ENCODE measurements around the gene OR6C74. TPM values are rescaled to one million over a fixed set of nuclear protein-coding genes. Genes with fewer than 3 reads are reported as not detected.

The OR6C74 gene
- total RNA-seq, 1 donor from 2014 or later = not detected

- ATAC-seq (ENCODE audit: low read depth) (no peak), DNase-seq (no peak)
- H3K9me3 Mint-ChIP-seq = no peaks in the 10 kb centered on the region
- no peak for TF ChIP-seq CTCF (IDR thresholded peaks at IDR 0.05)
- no peaks in the 10 kb centered on the region for H3K36me3 Mint-ChIP-seq (ENCODE audit: low read depth)
- H3K27me3 Mint-ChIP-seq = peaks cover 11% of the 10 kb centered on the region
- H3K4me3 Mint-ChIP-seq = no peak overlapping the region
- H3K27ac Mint-ChIP-seq = no peak overlapping the region
- ChIA-PET CTCF (no interaction called here), POLR2A (no interaction called here)
- intact Hi-C loops (cut with micrococcal nuclease) = no loop called here
- no peaks in the 10 kb centered on the region for H3K4me1 Mint-ChIP-seq
These were observed 6.5 kb downstream of the OR6C74 start for GRCh38 chr12:55250944-55251343.

- peaks cover 6% of the 10 kb centered on the region for H3K27me3 Mint-ChIP-seq
- POLR2A ChIA-PET = no interaction called here
- DNase-seq = no peak
- TF ChIP-seq CTCF (IDR thresholded peaks at IDR 0.05) = no peak
- H3K27ac Mint-ChIP-seq = no peak overlapping the region
- CTCF ChIA-PET = no interaction called here
- intact Hi-C loops (cut with micrococcal nuclease) = no loop called here
- no peak for ATAC-seq (ENCODE audit: low read depth)
- H3K4me3 Mint-ChIP-seq = no peak overlapping the region
- no peaks in the 10 kb centered on the region for H3K4me1 Mint-ChIP-seq
- no peaks in the 10 kb centered on the region for H3K9me3 Mint-ChIP-seq
- H3K36me3 Mint-ChIP-seq (ENCODE audit: low read depth) = no peaks in the 10 kb centered on the region
These were observed 8.9 kb downstream of the OR6C74 start for GRCh38 chr12:55253281-55253680.

- peaks cover 4% of the 10 kb centered on the region for H3K27me3 Mint-ChIP-seq
- no peaks in the 10 kb centered on the region for H3K36me3 Mint-ChIP-seq (ENCODE audit: low read depth)
- ATAC-seq (ENCODE audit: low read depth) (no peak), DNase-seq (no peak)
- H3K27ac Mint-ChIP-seq = no peak overlapping the region
- ChIA-PET POLR2A (no interaction called here), CTCF (interaction anchor here (0.6 kb wide), 1 partner anchor 14 kb away, joined by 3 read pairs; no protein-coding TSS in a partner anchor)
- H3K4me1 Mint-ChIP-seq = no peaks in the 10 kb centered on the region
- H3K9me3 Mint-ChIP-seq = no peaks in the 10 kb centered on the region
- intact Hi-C loops (cut with micrococcal nuclease) = no loop called here
- no peak overlapping the region for H3K4me3 Mint-ChIP-seq
- no peak for TF ChIP-seq CTCF (IDR thresholded peaks at IDR 0.05)
These were observed 12.4 kb downstream of the OR6C74 start for GRCh38 chr12:55256831-55257230.

- Mint-ChIP-seq H3K4me1 (no peaks in the 10 kb centered on the region), H3K27ac (no peak overlapping the region), H3K36me3 (ENCODE audit: low read depth) (no peaks in the 10 kb centered on the region), H3K4me3 (no peak overlapping the region), H3K27me3 (peaks cover 4% of the 10 kb centered on the region), H3K9me3 (no peaks in the 10 kb centered on the region)
- no peak for DNase-seq
- TF ChIP-seq CTCF (IDR thresholded peaks at IDR 0.05) = no peak
- ChIA-PET POLR2A (no interaction called here), CTCF (no interaction called here)
- intact Hi-C loops (cut with micrococcal nuclease) = no loop called here
- no peak for ATAC-seq (ENCODE audit: low read depth)
These were observed 13.9 kb downstream of the OR6C74 start for GRCh38 chr12:55258303-55258702.

- no peaks in the 10 kb centered on the region for H3K36me3 Mint-ChIP-seq (ENCODE audit: low read depth)
- no peak for TF ChIP-seq CTCF (IDR thresholded peaks at IDR 0.05)
- no peak overlapping the region for H3K4me3 Mint-ChIP-seq
- no peaks in the 10 kb centered on the region for H3K4me1 Mint-ChIP-seq
- ATAC-seq (ENCODE audit: low read depth) (no peak), DNase-seq (no peak)
- intact Hi-C loops (cut with micrococcal nuclease) = no loop called here
- POLR2A ChIA-PET = no interaction called here
- H3K27ac Mint-ChIP-seq = no peak overlapping the region
- CTCF ChIA-PET = no interaction called here
- H3K27me3 Mint-ChIP-seq = peaks cover 11% of the 10 kb centered on the region
- H3K9me3 Mint-ChIP-seq = peaks cover 4% of the 10 kb centered on the region
These were observed 36.6 kb downstream of the OR6C74 start for GRCh38 chr12:55280991-55281390.
